HCT116 (cell line): ENCODE measurements around the gene TCP11. TPM values are rescaled to one million over a fixed set of nuclear protein-coding genes. Genes with fewer than 3 reads are reported as not detected.

Source experiments
- ATAC-seq: fragments of 200-7000 bp; cut with Tn5 transposase; 2 replicates; pipeline ENCODE4 v1.9.1; 2020; ENCODE audit warnings: mild to moderate bottlenecking, moderate library complexity
- BruUV-seq: library from RNA; stranded (reverse); fragments of 400-500 nt; replicated peaks from 2 replicates; lab custom pipeline; 2021; lab: Mats Ljungman, UMichigan
- CTCF ChIA-PET: fragments of 300-600 bp; sonication (Branson Sonifier 250); formaldehyde crosslinking; loops from one replicate; lab custom pipeline; 2021; ENCODE audit warnings: antibody characterized with exemption; lab: Charles Lee
- POLR2A ChIA-PET: fragments of 300-600, 350-600 bp; sonication (Branson Sonifier 250); formaldehyde crosslinking; loops from one replicate; lab custom pipeline; 2021; ENCODE audit warnings: antibody characterized with exemption; lab: Charles Lee
- RAD21 ChIA-PET, 2 experiments: fragments of 300-600 bp; sonication (Branson Sonifier 250); formaldehyde crosslinking; loops; one replicate each; lab custom pipeline; 2023; ENCODE audit warnings: low total read pairs in 2 of 2; ENCODE audit not compliant: uncharacterized antibody in 2 of 2, unreplicated experiment in 2 of 2, low non-redundant PET in 1 of 2; lab: Charles Lee
- DNase-seq: peaks from one replicate; pipeline ENCODE4 v3.0.0-alpha.2; 2010; ENCODE audit warnings: low read depth, low spot score
- H2AFZ ChIP-seq: fragments of 200-600 bp; shearing (Covaris generic), sonication (generic); 2 replicates; pipeline ENCODE4 v1.6.1; 2017; ENCODE audit warnings: low read depth, mixed run types, mixed read lengths, antibody characterized with exemption, low read length; ENCODE audit not compliant: poor library complexity, severe bottlenecking
- H3K27ac ChIP-seq: 2 replicates; pipeline ENCODE4 v1.5.1; 2012; ENCODE audit warnings: low read depth, low read length
- H3K27me3 ChIP-seq: fragments of 200-600 bp; sonication (generic); 2 replicates; pipeline ENCODE4 v1.6.1; 2016; ENCODE audit warnings: mixed run types, low read length, mixed read lengths; ENCODE audit not compliant: insufficient read depth
- H3K36me3 ChIP-seq, 2 experiments: fragments of 200-500 bp in 1 of 2; fragments of 200-600 bp in 1 of 2; sonication (Bioruptor generic) in 1 of 2; sonication (generic) in 1 of 2; 2 replicates each; pipeline versions ENCODE4 v1.5.1 to v1.6.1; 2014 to 2016; ENCODE audit warnings: low read length in 2 of 2, inconsistent platforms in 1 of 2, mixed read lengths in 1 of 2, mixed run types in 1 of 2; ENCODE audit not compliant: insufficient read depth in 2 of 2, control insufficient read depth in 1 of 2
- H3K4me1 ChIP-seq, 2 experiments: fragments of 200-600 bp in 1 of 2; sonication (generic) in 1 of 2; 2 replicates each; pipeline versions ENCODE4 v1.5.1 to v1.6.1; 2012 to 2017; ENCODE audit warnings: low read length in 2 of 2, inconsistent platforms in 1 of 2, mild to moderate bottlenecking in 1 of 2, mixed read lengths in 1 of 2, mixed run types in 1 of 2, moderate library complexity in 1 of 2; ENCODE audit not compliant: insufficient read depth in 2 of 2, control insufficient read depth in 1 of 2
- H3K4me2 ChIP-seq: fragments of 200-600 bp; sonication (generic); 2 replicates; pipeline ENCODE4 v1.6.1; 2017; ENCODE audit warnings: mixed run types, low read length, mixed read lengths
- H3K4me3 ChIP-seq, 2 experiments: fragments of 200-600 bp in 1 of 2; sonication (generic) in 1 of 2; replicated peaks in 1 of 2; 2 replicates each; pipeline ENCODE4 v1.5.1; 2011 to 2016; ENCODE audit warnings: low read length in 2 of 2, control low read depth in 1 of 2, low read depth in 1 of 2, mild to moderate bottlenecking in 1 of 2, mixed read lengths in 1 of 2, mixed run types in 1 of 2
- H3K79me2 ChIP-seq: fragments of 200-600 bp; sonication (generic); 2 replicates; pipeline ENCODE4 v1.6.1; 2017; ENCODE audit warnings: mild to moderate bottlenecking, mixed run types, low read length, moderate library complexity, mixed read lengths; ENCODE audit not compliant: insufficient read depth
- H3K9ac ChIP-seq: fragments of 200-600 bp; sonication (generic); 2 replicates; pipeline ENCODE4 v1.6.1; 2016; ENCODE audit warnings: low read length, mixed read lengths
- H3K9me2 ChIP-seq: fragments of 200-600 bp; sonication (generic), shearing (Covaris generic); 2 replicates; pipeline ENCODE4 v1.6.1; 2017; ENCODE audit warnings: mixed run types, mild to moderate bottlenecking, moderate library complexity; ENCODE audit not compliant: insufficient read depth
- H3K9me3 ChIP-seq, 2 experiments: fragments of 200-500 bp in 1 of 2; fragments of 200-600 bp in 1 of 2; sonication (Bioruptor generic) in 1 of 2; sonication (generic) in 1 of 2; 2 replicates each; pipeline ENCODE4 v1.6.1; 2014 to 2017; ENCODE audit warnings: low read length in 2 of 2, mixed read lengths in 2 of 2, inconsistent platforms in 1 of 2, low read depth in 1 of 2, mild to moderate bottlenecking in 1 of 2, mixed run types in 1 of 2, moderate library complexity in 1 of 2; ENCODE audit not compliant: control insufficient read depth in 1 of 2, insufficient read depth in 1 of 2
- H4K20me1 ChIP-seq: fragments of 200-600 bp; sonication (generic), shearing (Covaris generic); 2 replicates; pipeline ENCODE4 v1.6.1; 2017; ENCODE audit warnings: mixed run types, mild to moderate bottlenecking, moderate library complexity; ENCODE audit not compliant: insufficient read depth
- CEBPB ChIP-seq: IDR thresholded peaks from 2 replicates; pipeline ENCODE4 v1.6.1; 2012; ENCODE audit warnings: low read depth
- EGR1 ChIP-seq: IDR thresholded peaks from 2 replicates; pipeline ENCODE4 v1.6.1; 2012; ENCODE audit warnings: low read depth
- ELF1 ChIP-seq: IDR thresholded peaks from 2 replicates; pipeline ENCODE4 v1.6.1; 2012; ENCODE audit warnings: low read depth, borderline replicate concordance
- EZH2 ChIP-seq: fragments of 200-600 bp; sonication (generic); IDR thresholded peaks from 2 replicates; pipeline ENCODE4 v1.6.1; 2017; ENCODE audit warnings: antibody characterized with exemption, mixed run types
- POLR2AphosphoS5 ChIP-seq: IDR thresholded peaks from 2 replicates; pipeline ENCODE4 v1.6.1; 2011; ENCODE audit warnings: mild to moderate bottlenecking, low read depth, low read length, moderate library complexity
- REST ChIP-seq: IDR thresholded peaks from 2 replicates; pipeline ENCODE4 v1.6.1; 2012; ENCODE audit warnings: low read depth
- SIN3A ChIP-seq: IDR thresholded peaks from 2 replicates; pipeline ENCODE4 v1.6.1; 2012; ENCODE audit warnings: low read depth
- SRF ChIP-seq: IDR thresholded peaks from 2 replicates; pipeline ENCODE4 v1.6.1; 2012; ENCODE audit warnings: low read depth
- TCF7L2 ChIP-seq: IDR thresholded peaks from 2 replicates; pipeline ENCODE4 v1.7.0; 2011; ENCODE audit warnings: borderline replicate concordance, inconsistent platforms; ENCODE audit not compliant: insufficient read depth, insufficient read length; ENCODE audit errors: extremely low read depth
- YY1 ChIP-seq: IDR thresholded peaks from 2 replicates; pipeline ENCODE4 v1.6.1; 2011; ENCODE audit warnings: low read length, low read depth, moderate library complexity, mild to moderate bottlenecking; ENCODE audit not compliant: insufficient replicate concordance; ENCODE audit errors: extremely low read depth
- ZBTB33 ChIP-seq: IDR thresholded peaks from 2 replicates; pipeline ENCODE4 v1.6.1; 2011; ENCODE audit warnings: mild to moderate bottlenecking, low read length, moderate library complexity; ENCODE audit not compliant: insufficient replicate concordance; ENCODE audit errors: extremely low read depth
- ZFX ChIP-seq: fragments of 450-650 bp; IDR thresholded peaks from 2 replicates; pipeline ENCODE4 v1.6.1; 2017
- intact Hi-C: fragments of 100-400 bp; cut with micrococcal nuclease; formaldehyde crosslinking; loops from 2 replicates; pipeline ENCODE4 v1.10.0; 2022
- total RNA-seq: library from RNA; stranded (reverse); gene quantifications from one replicate; pipeline ENCODE4 v1.2.1, GENCODE V29; 2021; ENCODE audit not compliant: unreplicated experiment

TCP11 gene
- total RNA-seq, 1 experiment from 2014 or later = not detected

GRCh38 chr6:35079311-35080000 lies 61.7 kb downstream of the TCP11 start:
- ChIA-PET CTCF (no interaction called here), POLR2A (no interaction called here), RAD21 (no interaction called here)
- DNase-seq = no peak
- no peaks in the 10 kb centered on the region for H3K27me3 ChIP-seq
- no peaks in the 10 kb centered on the region for H4K20me1 ChIP-seq
- no peak overlapping the region for H3K4me2 ChIP-seq
- H3K9me2 ChIP-seq = no peaks in the 10 kb centered on the region
- TF ChIP-seq POLR2AphosphoS5 (no peak), REST (no peak), TCF7L2 (no peak), ZFX (no peak), SRF (no peak), YY1 (no peak), EZH2 (no peak), ZBTB33 (no peak), CEBPB (no peak), SIN3A (no peak), EGR1 (no peak), ELF1 (no peak)
- H3K4me1 ChIP-seq = no peaks in the 10 kb centered on the region
- H3K79me2 ChIP-seq = no peaks in the 10 kb centered on the region
- no peak for ATAC-seq
- no peak overlapping the region for H3K4me3 ChIP-seq
- no TSS peak for BruUV-seq
- intact Hi-C loops = no loop called here
- H2AFZ ChIP-seq = no peak overlapping the region
- H3K9me3 ChIP-seq = no peaks in the 10 kb centered on the region
- H3K27ac ChIP-seq = no peak overlapping the region
- H3K36me3 ChIP-seq = peaks cover 0 to 2% of the 10 kb centered on the region in 2 experiments; a peak in 2 of 4 replicates
- H3K9ac ChIP-seq = no peak overlapping the region
